DOHH2 (cell line): ENCODE measurements around the gene ANKZF1.

Experiments used
- H3F3A ChIP-seq: fragments of 200-600 bp; sonication (generic), shearing (Covaris generic); 2 replicates; pipeline ENCODE4 v1.6.0; 2016; ENCODE audit warnings: antibody characterized with exemption, mild to moderate bottlenecking; ENCODE audit not compliant: control insufficient read depth, insufficient read depth
- H3K27ac ChIP-seq: fragments of 200-600 bp; sonication (generic); 2 replicates; pipeline ENCODE4 v1.5.1; 2014; ENCODE audit warnings: low read depth, mild to moderate bottlenecking, low read length, moderate library complexity
- H3K27me3 ChIP-seq: fragments of 200-600 bp; sonication (generic); 2 replicates; pipeline ENCODE4 v1.6.1; 2014; ENCODE audit warnings: mild to moderate bottlenecking, low read length, mixed read lengths; ENCODE audit not compliant: control insufficient read depth
- H3K36me3 ChIP-seq: fragments of 200-600 bp; sonication (generic); 2 replicates; pipeline ENCODE4 v1.6.1; 2014; ENCODE audit warnings: mild to moderate bottlenecking, low read length, moderate library complexity, mixed read lengths; ENCODE audit not compliant: control insufficient read depth
- H3K4me1 ChIP-seq: fragments of 200-600 bp; sonication (generic); 2 replicates; pipeline ENCODE4 v1.6.1; 2014; ENCODE audit warnings: mild to moderate bottlenecking, low read length, mixed read lengths; ENCODE audit not compliant: control insufficient read depth
- H3K4me2 ChIP-seq: fragments of 200-600 bp; sonication (generic); 2 replicates; pipeline ENCODE4 v1.6.0; 2014; ENCODE audit warnings: mild to moderate bottlenecking, low read length, moderate library complexity
- H3K4me3 ChIP-seq: fragments of 200-600 bp; sonication (generic); 2 replicates; pipeline ENCODE4 v1.5.1; 2014; ENCODE audit warnings: mild to moderate bottlenecking, low read length, mixed read lengths
- H3K79me2 ChIP-seq: fragments of 200-600 bp; sonication (generic); 2 replicates; pipeline ENCODE4 v1.6.1; 2014; ENCODE audit warnings: mild to moderate bottlenecking, low read length, mixed read lengths; ENCODE audit not compliant: control insufficient read depth
- H3K9me2 ChIP-seq: fragments of 200-600 bp; sonication (generic); replicated peaks from 2 replicates; pipeline ENCODE4 v1.6.1; 2014; ENCODE audit warnings: mild to moderate bottlenecking, low read length, mixed read lengths; ENCODE audit not compliant: control insufficient read depth
- H3K9me3 ChIP-seq: fragments of 200-600 bp; sonication (generic); 2 replicates; pipeline ENCODE4 v1.6.1; 2014; ENCODE audit warnings: antibody characterized with exemption, low read length, mixed read lengths; ENCODE audit not compliant: control insufficient read depth, insufficient read depth
- H4K20me1 ChIP-seq: fragments of 200-600 bp; sonication (generic); 2 replicates; pipeline ENCODE4 v1.6.0; 2014; ENCODE audit warnings: low read depth, mild to moderate bottlenecking, antibody characterized with exemption, low read length, moderate library complexity; ENCODE audit not compliant: control insufficient read depth, insufficient read depth
- CTCF ChIP-seq: fragments of 200-600 bp; sonication (generic); IDR thresholded peaks from one replicate; pipeline ENCODE4 v1.5.1; 2014; ENCODE audit warnings: antibody characterized with exemption, mild to moderate bottlenecking, low read depth, low read length; ENCODE audit not compliant: poor library complexity, severe bottlenecking
- EZH2phosphoT487 ChIP-seq: fragments of 200-600 bp; sonication (generic); IDR thresholded peaks from 2 replicates; pipeline ENCODE4 v1.6.1; 2017; ENCODE audit warnings: borderline replicate concordance, mild to moderate bottlenecking, antibody characterized with exemption, low read length, moderate library complexity, mixed read lengths

The ANKZF1 gene

GRCh38 chr2:219228911-219229304 is 698 bp upstream of the ANKZF1 start:
- Histone ChIP-seq H3K79me2 (peaks cover 53% of the 10 kb centered on the region), H3K4me3 (peak overlapping the region; percentile 88), H3K27ac (peak overlapping the region; percentile 72), H3K27me3 (no peaks in the 10 kb centered on the region), H3K9me3 (no peaks in the 10 kb centered on the region), H3K36me3 (peaks cover 74% of the 10 kb centered on the region), H3K9me2 (no peaks in the 10 kb centered on the region), H3F3A (no peaks in the 10 kb centered on the region; the same call in 1 of the 2 replicates), H4K20me1 (no peaks in the 10 kb centered on the region), H3K4me1 (peaks cover 31% of the 10 kb centered on the region), H3K4me2 (peak overlapping the region; percentile 84)
- TF ChIP-seq EZH2phosphoT487, result no peak
- TF ChIP-seq CTCF, result no peak

GRCh38 chr2:219230059-219230540 is 494 bp downstream of the ANKZF1 start:
- Histone ChIP-seq H3K4me1 (peaks cover 31% of the 10 kb centered on the region), H3K79me2 (peaks cover 53% of the 10 kb centered on the region), H3K36me3 (peaks cover 74% of the 10 kb centered on the region), H3K27me3 (no peaks in the 10 kb centered on the region), H3K27ac (peak overlapping the region; percentile 72), H3K9me2 (no peaks in the 10 kb centered on the region), H3K4me2 (peak overlapping the region; percentile 81), H3K9me3 (no peaks in the 10 kb centered on the region), H4K20me1 (no peaks in the 10 kb centered on the region), H3F3A (no peaks in the 10 kb centered on the region; the same call in 1 of the 2 replicates), H3K4me3 (peak overlapping the region; percentile 88)
- TF ChIP-seq CTCF (no peak), EZH2phosphoT487 (no peak)

GRCh38 chr2:219234331-219234730 is 4.7 kb downstream of the ANKZF1 start:
- Histone ChIP-seq H3K9me2 (no peaks in the 10 kb centered on the region), H4K20me1 (no peaks in the 10 kb centered on the region), H3K79me2 (peaks cover 31% of the 10 kb centered on the region), H3K36me3 (peaks cover 88% of the 10 kb centered on the region), H3K9me3 (no peaks in the 10 kb centered on the region), H3K27ac (no peak overlapping the region), H3K27me3 (no peaks in the 10 kb centered on the region), H3K4me3 (no peak overlapping the region), H3K4me1 (peaks cover 19% of the 10 kb centered on the region), H3K4me2 (no peak overlapping the region), H3F3A (peaks cover 4% of the 10 kb centered on the region)
- TF ChIP-seq CTCF, result no peak
- TF ChIP-seq EZH2phosphoT487, result no peak
